ENCODE results near the gene HIVEP3. TPM values are rescaled to one million over a fixed set of nuclear protein-coding genes. Genes with fewer than 3 reads are reported as not detected.

HIVEP3 gene
- total and polyA plus RNA-seq, 3 experiments from 2014 or later, result 15.1 to 24.0 (median 23.0) TPM

- H3K4me3 Mint-ChIP-seq, result no peak overlapping the region
- Histone ChIP-seq H3K9me3 (ENCODE audit: low read length) (no peaks in the 10 kb centered on the region), H3K36me3 (ENCODE audit: insufficient read depth, low read length) (no peaks in the 10 kb centered on the region), H3K4me1 (ENCODE audit: insufficient read depth, low read length) (no peaks in the 10 kb centered on the region), H3K27ac (ENCODE audit: low read depth, low read length) (no peak overlapping the region), H3K4me3 (ENCODE audit: low read length) (no peak overlapping the region), H3K27me3 (ENCODE audit: insufficient read depth, low read length, poor library complexity, severe bottlenecking) (no peaks in the 10 kb centered on the region)
- H3K27ac Mint-ChIP-seq, result no peak overlapping the region
- H3K27me3 Mint-ChIP-seq, result peaks cover 0 to 1% of the 10 kb centered on the region in 2 donors
- H3K36me3 Mint-ChIP-seq, result no peaks in the 10 kb centered on the region
- CTCF ChIA-PET, result no interaction called here
- peak in 1 of 5 donors; percentile 24 for DNase-seq
- H3K9me3 Mint-ChIP-seq, result no peaks in the 10 kb centered on the region
- no peaks in the 10 kb centered on the region for H3K4me1 Mint-ChIP-seq
- POLR2A ChIA-PET, result no interaction called here
These were observed 441.8 kb downstream of the HIVEP3 start for GRCh38 chr1:41476807-41477361.

- H3K27me3 Mint-ChIP-seq, result peaks cover 0 to 1% of the 10 kb centered on the region in 2 donors
- no peak overlapping the region for H3K27ac ChIP-seq (ENCODE audit: low read depth, low read length)
These were observed 442.7 kb downstream of the HIVEP3 start for GRCh38 chr1:41475859-41476567.

GRCh38 chr1:41475346-41475745 is 443.4 kb downstream of the HIVEP3 start:
- H3K9me3 ChIP-seq (ENCODE audit: low read length), result no peaks in the 10 kb centered on the region
- H3K4me1 Mint-ChIP-seq, result no peaks in the 10 kb centered on the region
- no peaks in the 10 kb centered on the region for H3K27me3 ChIP-seq (ENCODE audit: insufficient read depth, low read length, poor library complexity, severe bottlenecking)
- CTCF ChIA-PET, result no interaction called here
- H3K9me3 Mint-ChIP-seq, result no peaks in the 10 kb centered on the region
- H3K4me3 Mint-ChIP-seq, result no peak overlapping the region
- POLR2A ChIA-PET, result no interaction called here
- peaks cover 0 to 1% of the 10 kb centered on the region in 2 donors for H3K27me3 Mint-ChIP-seq
- no peaks in the 10 kb centered on the region for H3K4me1 ChIP-seq (ENCODE audit: insufficient read depth, low read length)
- H3K36me3 ChIP-seq (ENCODE audit: insufficient read depth, low read length), result no peaks in the 10 kb centered on the region
- H3K27ac ChIP-seq (ENCODE audit: low read depth, low read length), result no peak overlapping the region
- H3K4me3 ChIP-seq (ENCODE audit: low read length), result no peak overlapping the region
- H3K27ac Mint-ChIP-seq, result no peak overlapping the region
- H3K36me3 Mint-ChIP-seq, result no peaks in the 10 kb centered on the region
- peak in 1 of 5 donors; percentile 1 for DNase-seq

More at GRCh38 chr1:41475859-41476567, 442.7 kb downstream of the HIVEP3 start:
- Mint-ChIP-seq H3K27ac (no peak overlapping the region), H3K4me3 (no peak overlapping the region), H3K4me1 (no peaks in the 10 kb centered on the region), H3K36me3 (no peaks in the 10 kb centered on the region), H3K9me3 (no peaks in the 10 kb centered on the region)
- no peaks in the 10 kb centered on the region for H3K36me3 ChIP-seq (ENCODE audit: insufficient read depth, low read length)
- H3K27me3 ChIP-seq (ENCODE audit: insufficient read depth, low read length, poor library complexity, severe bottlenecking), result no peaks in the 10 kb centered on the region
- ChIA-PET POLR2A (no interaction called here), CTCF (no interaction called here)
- no peaks in the 10 kb centered on the region for H3K4me1 ChIP-seq (ENCODE audit: insufficient read depth, low read length)
- no peak overlapping the region for H3K4me3 ChIP-seq (ENCODE audit: low read length)
- H3K9me3 ChIP-seq (ENCODE audit: low read length), result no peaks in the 10 kb centered on the region
- DNase-seq, result no peak

- ChIA-PET POLR2A (no interaction called here), CTCF (no interaction called here)
- peak overlapping the region in 1 of 8 donors; percentile 84 for H3K27ac Mint-ChIP-seq
- no peaks in the 10 kb centered on the region for H3K27me3 Mint-ChIP-seq
- no peaks in the 10 kb centered on the region for H3K4me1 ChIP-seq (ENCODE audit: insufficient read depth, low read length)
- H3K27ac ChIP-seq (ENCODE audit: low read depth, low read length), result no peak overlapping the region
- no peak overlapping the region for H3K4me3 Mint-ChIP-seq
- H3K36me3 ChIP-seq (ENCODE audit: insufficient read depth, low read length), result no peaks in the 10 kb centered on the region
- peak in 1 of 5 donors; percentile 19 for DNase-seq
- no peaks in the 10 kb centered on the region for H3K9me3 ChIP-seq (ENCODE audit: low read length)
- H3K4me3 ChIP-seq (ENCODE audit: low read length), result no peak overlapping the region
- no peaks in the 10 kb centered on the region for H3K27me3 ChIP-seq (ENCODE audit: insufficient read depth, low read length, poor library complexity, severe bottlenecking)
- no peaks in the 10 kb centered on the region for H3K9me3 Mint-ChIP-seq
- H3K4me1 Mint-ChIP-seq, result no peaks in the 10 kb centered on the region
- no peaks in the 10 kb centered on the region for H3K36me3 Mint-ChIP-seq
These were observed 444.0 kb downstream of the HIVEP3 start for GRCh38 chr1:41474490-41475271.

GRCh38 chr1:41473738-41474362 is 444.9 kb downstream of the HIVEP3 start:
- DNase-seq, result peak in 1 of 5 donors; percentile 32
- Histone ChIP-seq H3K27me3 (ENCODE audit: insufficient read depth, low read length, poor library complexity, severe bottlenecking) (no peaks in the 10 kb centered on the region), H3K9me3 (ENCODE audit: low read length) (no peaks in the 10 kb centered on the region), H3K4me1 (ENCODE audit: insufficient read depth, low read length) (no peaks in the 10 kb centered on the region), H3K36me3 (ENCODE audit: insufficient read depth, low read length) (no peaks in the 10 kb centered on the region), H3K27ac (ENCODE audit: low read depth, low read length) (no peak overlapping the region), H3K4me3 (ENCODE audit: low read length) (no peak overlapping the region)
- Mint-ChIP-seq H3K9me3 (no peaks in the 10 kb centered on the region), H3K36me3 (no peaks in the 10 kb centered on the region), H3K27ac (no peak overlapping the region), H3K27me3 (no peaks in the 10 kb centered on the region), H3K4me1 (no peaks in the 10 kb centered on the region), H3K4me3 (no peak overlapping the region)
- ChIA-PET POLR2A (no interaction called here), CTCF (no interaction called here)

GRCh38 chr1:41471658-41472057 is 447.1 kb downstream of the HIVEP3 start:
- Histone ChIP-seq H3K9me3 (ENCODE audit: low read length) (no peaks in the 10 kb centered on the region), H3K36me3 (ENCODE audit: insufficient read depth, low read length) (no peaks in the 10 kb centered on the region), H3K4me3 (ENCODE audit: low read length) (no peak overlapping the region), H3K4me1 (ENCODE audit: insufficient read depth, low read length) (no peaks in the 10 kb centered on the region), H3K27ac (ENCODE audit: low read depth, low read length) (no peak overlapping the region), H3K27me3 (ENCODE audit: insufficient read depth, low read length, poor library complexity, severe bottlenecking) (no peaks in the 10 kb centered on the region)
- CTCF ChIA-PET, result no interaction called here
- POLR2A ChIA-PET, result no interaction called here
- Mint-ChIP-seq H3K4me3 (no peak overlapping the region), H3K9me3 (no peaks in the 10 kb centered on the region), H3K27ac (no peak overlapping the region), H3K27me3 (no peaks in the 10 kb centered on the region), H3K4me1 (no peaks in the 10 kb centered on the region), H3K36me3 (no peaks in the 10 kb centered on the region)
- peak in 1 of 5 donors; percentile 10 for DNase-seq

- Histone ChIP-seq H3K27me3 (ENCODE audit: insufficient read depth, low read length, poor library complexity, severe bottlenecking) (no peaks in the 10 kb centered on the region), H3K36me3 (ENCODE audit: insufficient read depth, low read length) (no peaks in the 10 kb centered on the region), H3K27ac (ENCODE audit: low read depth, low read length) (no peak overlapping the region), H3K4me1 (ENCODE audit: insufficient read depth, low read length) (no peaks in the 10 kb centered on the region), H3K9me3 (ENCODE audit: low read length) (no peaks in the 10 kb centered on the region), H3K4me3 (ENCODE audit: low read length) (no peak overlapping the region)
- H3K9me3 Mint-ChIP-seq, result no peaks in the 10 kb centered on the region
- POLR2A ChIA-PET, result no interaction called here
- CTCF ChIA-PET, result no interaction called here
- DNase-seq, result no peak
- H3K27me3 Mint-ChIP-seq, result peaks cover 0 to 6% of the 10 kb centered on the region in 2 donors
- no peak overlapping the region for H3K4me3 Mint-ChIP-seq
- H3K27ac Mint-ChIP-seq, result no peak overlapping the region
- H3K36me3 Mint-ChIP-seq, result no peaks in the 10 kb centered on the region
- H3K4me1 Mint-ChIP-seq, result no peaks in the 10 kb centered on the region
These were observed 449.0 kb downstream of the HIVEP3 start for GRCh38 chr1:41469706-41470105.
